ENCODE results near the gene OR5L2.
"Not testable (repeated sequence)": the region's sequence is repeated elsewhere in the genome, so short reads cannot be mapped to it uniquely, and the experiment has no call there.

The OR5L2 gene

GRCh38 chr11:55826919-55827318, at the start of gene OR5L2:
Gene OR5L2 (plus strand): TSS chr11:55827219. CDS start chr11:55827219, 0 bp downstream.
- no peak for DNase-seq (ENCODE audit: low read depth)

- DNase-seq (ENCODE audit: low read depth), result no peak
These were observed 35.4 kb upstream of the OR5L2 start for GRCh38 chr11:55791606-55792005.

- DNase-seq (ENCODE audit: low read depth), result no peak
These were observed 33.7 kb upstream of the OR5L2 start for GRCh38 chr11:55793321-55793720.

GRCh38 chr11:55795256-55795655, 31.8 kb upstream of the OR5L2 start, which contains the start of gene OR5D14:
Gene OR5D14 (plus strand): TSS chr11:55795556. CDS start chr11:55795556, 0 bp downstream.
- DNase-seq (ENCODE audit: low read depth), result no peak

- no peak for DNase-seq (ENCODE audit: low read depth)
These were observed 20.8 kb upstream of the OR5L2 start for GRCh38 chr11:55806248-55806647.

- DNase-seq (ENCODE audit: low read depth), result no peak
These were observed 16.0 kb upstream of the OR5L2 start, which contains the start of gene OR5L1 for GRCh38 chr11:55811067-55811466. Gene OR5L1 (plus strand): TSS chr11:55811367. CDS start chr11:55811467, 100 bp downstream.

GRCh38 chr11:55819330-55819729, 7.7 kb upstream of the OR5L2 start, which contains the start of gene OR5D18:
Gene OR5D18 (plus strand): TSS chr11:55819630. CDS start chr11:55819630, 0 bp downstream.
- DNase-seq (ENCODE audit: low read depth), result no peak

- no peak for DNase-seq (ENCODE audit: low read depth)
These were observed 11.4 kb downstream of the OR5L2 start, which contains the start of gene OR5D16 for GRCh38 chr11:55838452-55838851. Gene OR5D16 (plus strand): TSS chr11:55838752. CDS start chr11:55838752, 0 bp downstream.

- no peak for DNase-seq (ENCODE audit: low read depth)
These were observed 20.4 kb downstream of the OR5L2 start for GRCh38 chr11:55847453-55847852.

- no peak for DNase-seq (ENCODE audit: low read depth)
These were observed 22.0 kb downstream of the OR5L2 start for GRCh38 chr11:55849037-55849436.

GRCh38 chr11:55852141-55852540, 25.1 kb downstream of the OR5L2 start:
- DNase-seq (ENCODE audit: low read depth), result no peak

GRCh38 chr11:55854704-55855103, 27.7 kb downstream of the OR5L2 start:
- DNase-seq (ENCODE audit: low read depth), result no peak

GRCh38 chr11:55867354-55867753, 40.3 kb downstream of the OR5L2 start:
- DNase-seq (ENCODE audit: low read depth), result not testable (repeated sequence)

- not testable (repeated sequence) for DNase-seq (ENCODE audit: low read depth)
These were observed 45.7 kb downstream of the OR5L2 start for GRCh38 chr11:55872731-55873130.

- not testable (repeated sequence) for DNase-seq (ENCODE audit: low read depth)
These were observed 46.1 kb downstream of the OR5L2 start for GRCh38 chr11:55873146-55873545.

All from activated T-cell treated with anti-CD3 and anti-CD28 coated beads for 1 hour (primary cell).